Parathyroid adenoma (tissue), 2 donors: ENCODE data around the gene MYRF.

Source experiments
- H2AFZ ChIP-seq: fragments of 300-600 bp; sonication (generic); one replicate; pipeline ENCODE4 v1.7.0; 2017; ENCODE audit warnings: antibody characterized with exemption, mild to moderate bottlenecking
- H3K27ac ChIP-seq: fragments of 300-600 bp; sonication (generic); one replicate; pipeline ENCODE4 v1.7.0; 2017
- H3K27me3 ChIP-seq: fragments of 300-600 bp; sonication (generic); one replicate; pipeline ENCODE4 v1.7.0; 2017; ENCODE audit warnings: low read length; ENCODE audit not compliant: control insufficient read depth, insufficient read depth
- H3K36me3 ChIP-seq: fragments of 300-600 bp; sonication (generic); one replicate; pipeline ENCODE4 v1.7.0; 2017; ENCODE audit warnings: low read length; ENCODE audit not compliant: control insufficient read depth, insufficient read depth
- H3K4me1 ChIP-seq: fragments of 300-600 bp; sonication (generic); one replicate; pipeline ENCODE4 v1.7.0; 2017; ENCODE audit warnings: control low read depth
- H3K4me2 ChIP-seq: fragments of 300-600 bp; sonication (generic); one replicate; pipeline ENCODE4 v1.7.0; 2017; ENCODE audit warnings: low read length
- H3K4me3 ChIP-seq: fragments of 300-600 bp; sonication (generic); one replicate; pipeline ENCODE4 v1.7.0; 2017; ENCODE audit warnings: low read depth, low read length
- H3K79me2 ChIP-seq: fragments of 300-600 bp; sonication (generic); one replicate; pipeline ENCODE4 v1.7.0; 2017; ENCODE audit warnings: control low read depth
- H3K9ac ChIP-seq: fragments of 300-600 bp; sonication (generic); one replicate; pipeline ENCODE4 v1.7.0; 2017; ENCODE audit warnings: mild to moderate bottlenecking
- H3K9me3 ChIP-seq: fragments of 300-600 bp; sonication (generic); one replicate; pipeline ENCODE4 v1.7.0; 2017; ENCODE audit warnings: low read length; ENCODE audit not compliant: control insufficient read depth
- TF ChIP-seq, protein P1 (sequence below): fragments of 300-600 bp; sonication (generic); IDR thresholded peaks from one replicate; pipeline ENCODE4 v1.7.0; 2017; ENCODE audit warnings: antibody characterized with exemption, mild to moderate bottlenecking
- donor health status: primary hyperparathyroidism.

Gene MYRF

DNA sequence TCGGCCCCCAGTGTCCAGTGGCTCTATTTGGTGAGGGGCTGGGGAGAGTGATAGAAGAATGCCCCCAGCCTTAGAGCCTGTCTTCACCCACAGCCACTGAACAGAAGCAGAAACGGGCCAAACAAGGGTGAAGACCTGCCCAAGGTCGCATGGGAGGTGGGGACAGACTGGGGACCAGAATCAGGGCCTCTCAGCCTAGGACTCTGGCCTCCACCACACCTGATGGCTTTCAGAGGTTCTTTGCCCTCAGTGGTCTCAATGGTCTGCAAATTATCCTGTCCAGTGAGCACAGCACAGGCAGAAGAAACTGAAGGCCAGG lies 4.5 kb upstream of the MYRF start:
- Histone ChIP-seq H3K9me3 (no peaks in the 10 kb centered on the region), H2AFZ (peak overlapping the region; percentile 46), H3K4me2 (no peak overlapping the region), H3K4me3 (no peak overlapping the region), H3K36me3 (no peaks in the 10 kb centered on the region), H3K9ac (no peak overlapping the region), H3K79me2 (no peaks in the 10 kb centered on the region), H3K4me1 (no peaks in the 10 kb centered on the region), H3K27ac (no peak overlapping the region), H3K27me3 (no peaks in the 10 kb centered on the region)
- TF ChIP-seq, protein P1, sequence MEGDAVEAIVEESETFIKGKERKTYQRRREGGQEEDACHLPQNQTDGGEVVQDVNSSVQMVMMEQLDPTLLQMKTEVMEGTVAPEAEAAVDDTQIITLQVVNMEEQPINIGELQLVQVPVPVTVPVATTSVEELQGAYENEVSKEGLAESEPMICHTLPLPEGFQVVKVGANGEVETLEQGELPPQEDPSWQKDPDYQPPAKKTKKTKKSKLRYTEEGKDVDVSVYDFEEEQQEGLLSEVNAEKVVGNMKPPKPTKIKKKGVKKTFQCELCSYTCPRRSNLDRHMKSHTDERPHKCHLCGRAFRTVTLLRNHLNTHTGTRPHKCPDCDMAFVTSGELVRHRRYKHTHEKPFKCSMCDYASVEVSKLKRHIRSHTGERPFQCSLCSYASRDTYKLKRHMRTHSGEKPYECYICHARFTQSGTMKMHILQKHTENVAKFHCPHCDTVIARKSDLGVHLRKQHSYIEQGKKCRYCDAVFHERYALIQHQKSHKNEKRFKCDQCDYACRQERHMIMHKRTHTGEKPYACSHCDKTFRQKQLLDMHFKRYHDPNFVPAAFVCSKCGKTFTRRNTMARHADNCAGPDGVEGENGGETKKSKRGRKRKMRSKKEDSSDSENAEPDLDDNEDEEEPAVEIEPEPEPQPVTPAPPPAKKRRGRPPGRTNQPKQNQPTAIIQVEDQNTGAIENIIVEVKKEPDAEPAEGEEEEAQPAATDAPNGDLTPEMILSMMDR = no peak

DNA sequence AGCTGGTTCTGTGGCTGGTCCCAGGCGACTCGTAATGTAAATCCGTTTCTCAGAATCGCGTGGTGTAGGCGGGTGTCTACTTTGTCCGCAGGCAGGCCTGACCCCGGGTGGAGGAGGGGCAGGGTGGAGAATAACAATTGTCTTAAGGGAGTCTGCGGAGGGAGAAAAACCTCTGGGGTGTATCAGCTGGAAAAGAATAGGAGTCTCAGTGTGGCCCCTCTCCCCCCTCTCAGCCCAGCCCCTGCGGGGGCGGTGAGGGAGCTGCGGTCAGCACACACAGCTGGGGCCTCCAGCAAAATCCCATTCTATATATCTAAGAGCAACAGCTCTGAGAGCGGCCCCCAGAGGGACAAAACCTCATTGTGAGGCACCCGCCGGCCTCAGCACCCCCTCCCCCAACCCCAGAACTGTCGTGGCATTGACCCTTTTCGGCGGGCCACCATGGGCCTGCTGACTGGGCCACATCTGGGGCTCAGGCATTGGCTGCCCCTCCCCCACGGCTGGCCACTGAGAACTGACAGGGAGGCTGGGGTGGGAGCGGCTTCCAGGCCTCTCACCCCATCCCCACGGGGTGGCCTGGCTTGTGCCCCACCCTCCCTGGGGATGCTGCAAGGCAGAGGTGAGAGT lies 2.7 kb upstream of the MYRF start:
- Histone ChIP-seq H3K79me2 (no peaks in the 10 kb centered on the region), H3K27ac (no peak overlapping the region), H3K9me3 (no peaks in the 10 kb centered on the region), H2AFZ (no peak overlapping the region), H3K9ac (no peak overlapping the region), H3K27me3 (no peaks in the 10 kb centered on the region), H3K4me1 (no peaks in the 10 kb centered on the region), H3K4me3 (no peak overlapping the region), H3K4me2 (no peak overlapping the region), H3K36me3 (no peaks in the 10 kb centered on the region)
- TF ChIP-seq, protein P1 = no peak

DNA sequence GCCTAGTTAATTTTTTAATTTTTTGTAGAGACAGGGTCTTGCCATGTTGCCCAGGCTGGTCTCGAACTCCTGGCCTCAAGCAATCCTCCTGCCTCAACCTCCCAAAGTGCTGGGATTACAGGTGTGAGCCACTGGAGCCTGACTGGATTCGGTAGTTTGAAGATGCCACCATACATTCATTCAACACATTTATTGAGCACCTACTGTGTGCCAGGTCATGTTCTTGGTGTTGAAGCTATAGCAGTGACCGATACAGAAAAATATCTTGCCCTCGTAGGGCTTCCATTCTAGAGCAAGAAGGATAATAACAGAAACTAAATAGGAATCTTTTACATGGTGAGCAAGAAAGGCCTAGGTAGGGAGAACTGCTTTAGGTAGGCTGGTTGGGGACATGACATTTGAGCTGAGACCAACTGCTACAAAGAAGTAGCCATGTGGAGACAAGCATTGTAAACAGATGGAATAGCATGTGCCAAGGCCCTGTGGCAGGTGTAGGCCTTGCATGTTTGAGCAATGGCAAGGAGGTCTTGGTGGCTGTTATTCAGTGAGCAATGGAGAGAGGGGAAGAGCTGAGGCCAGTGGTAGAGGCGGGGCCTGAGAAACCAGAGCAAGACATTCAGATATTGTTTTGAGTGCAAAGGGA lies 1.7 kb upstream of the MYRF start:
- no peak overlapping the region for H3K4me3 ChIP-seq
- no peaks in the 10 kb centered on the region for H3K4me1 ChIP-seq
- no peaks in the 10 kb centered on the region for H3K36me3 ChIP-seq
- no peaks in the 10 kb centered on the region for H3K79me2 ChIP-seq
- H3K9ac ChIP-seq = no peak overlapping the region
- no peaks in the 10 kb centered on the region for H3K27me3 ChIP-seq
- no peak overlapping the region for H3K27ac ChIP-seq
- H3K9me3 ChIP-seq = no peaks in the 10 kb centered on the region
- H3K4me2 ChIP-seq = no peak overlapping the region
- TF ChIP-seq, protein P1 = no peak
- H2AFZ ChIP-seq = no peak overlapping the region

DNA sequence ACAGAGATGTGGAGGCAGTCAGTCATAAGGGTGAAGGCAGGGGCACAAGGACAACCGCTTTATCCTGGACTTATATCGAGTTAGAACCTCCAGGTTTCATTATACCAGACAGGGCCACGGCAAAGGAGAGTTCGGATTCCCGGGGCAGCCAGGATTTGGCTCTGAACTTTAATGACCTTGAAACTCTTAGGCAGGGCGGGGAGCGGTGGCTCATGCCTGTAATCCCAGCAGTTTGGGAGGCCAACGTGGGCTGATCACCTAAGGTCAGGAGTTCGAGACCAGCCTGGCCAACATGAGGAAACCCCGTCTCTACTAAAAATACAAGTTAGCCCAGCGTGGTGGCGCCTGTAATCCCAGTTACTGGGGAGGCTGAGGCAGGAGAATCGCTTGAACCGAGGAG lies 1.1 kb upstream of the MYRF start:
- TF ChIP-seq, protein P1 = no peak
- H3K4me1 ChIP-seq = no peaks in the 10 kb centered on the region
- no peaks in the 10 kb centered on the region for H3K9me3 ChIP-seq
- no peak overlapping the region for H3K4me2 ChIP-seq
- no peaks in the 10 kb centered on the region for H3K79me2 ChIP-seq
- H3K9ac ChIP-seq = no peak overlapping the region
- no peaks in the 10 kb centered on the region for H3K27me3 ChIP-seq
- H2AFZ ChIP-seq = no peak overlapping the region
- no peaks in the 10 kb centered on the region for H3K36me3 ChIP-seq
- H3K27ac ChIP-seq = no peak overlapping the region
- H3K4me3 ChIP-seq = no peak overlapping the region

DNA sequence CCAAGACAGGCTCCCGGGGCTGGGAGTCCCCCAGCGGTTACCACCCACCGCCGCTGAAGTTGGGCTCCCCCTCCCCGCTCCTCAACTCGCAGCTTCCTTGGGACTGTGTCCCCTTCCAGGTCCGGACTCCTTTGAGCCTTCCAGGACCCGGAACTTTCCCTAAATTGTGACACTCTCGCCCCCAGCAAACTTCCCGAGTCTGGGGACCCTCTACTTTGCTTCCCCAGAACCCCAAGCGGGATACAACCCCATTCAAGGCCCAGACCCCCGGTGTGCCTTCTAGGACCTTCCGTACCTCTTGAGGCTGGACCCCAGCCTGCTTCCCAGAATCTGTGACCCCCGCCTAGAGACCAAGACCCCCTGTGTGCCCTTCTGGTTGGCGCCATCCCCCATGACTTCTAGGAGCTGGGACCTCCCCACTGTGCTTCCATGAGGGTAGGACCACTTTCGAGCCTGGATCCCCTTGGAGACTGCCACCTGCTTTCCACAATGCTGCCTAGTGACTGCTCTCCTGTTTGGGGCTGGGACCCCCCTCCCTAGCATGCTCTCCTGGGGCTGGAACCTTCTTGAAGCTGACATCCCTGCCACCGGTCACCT lies 587 bp downstream of the MYRF start:
- Histone ChIP-seq H3K9ac (no peak overlapping the region), H3K4me2 (peak overlapping the region; percentile 59), H2AFZ (peak overlapping the region; percentile 56), H3K36me3 (no peaks in the 10 kb centered on the region), H3K9me3 (no peaks in the 10 kb centered on the region), H3K27ac (no peak overlapping the region), H3K4me3 (no peak overlapping the region), H3K79me2 (no peaks in the 10 kb centered on the region), H3K27me3 (no peaks in the 10 kb centered on the region), H3K4me1 (no peaks in the 10 kb centered on the region)
- TF ChIP-seq, protein P1 = no peak
